Stimulated activated CD4-positive, alpha-beta T cell treated with anti-CD3 and anti-CD28 coated beads, TNF-alpha, amount 100 ng/mL, for 48 hours (primary cell): ENCODE measurements around the gene CXCL14.

Experiments
- DNase-seq, 3 donors: peaks; one replicate each; pipeline ENCODE4 v3.0.0-alpha.2; 2020; ENCODE audit warnings: low read depth in 3 of 3

Gene CXCL14

GRCh38 chr5:135596788-135597187 lies 18.0 kb upstream of the CXCL14 start:
- DNase-seq, result no peak

- DNase-seq, result no peak
Measured at GRCh38 chr5:135596157-135596763, 17.5 kb upstream of the CXCL14 start.

GRCh38 chr5:135594416-135594960 lies 15.7 kb upstream of the CXCL14 start:
- no peak for DNase-seq

GRCh38 chr5:135593886-135594285 lies 15.1 kb upstream of the CXCL14 start:
- no peak for DNase-seq

GRCh38 chr5:135593141-135593540 lies 14.3 kb upstream of the CXCL14 start:
- DNase-seq, result no peak

GRCh38 chr5:135592312-135593045 lies 13.7 kb upstream of the CXCL14 start:
- DNase-seq, result no peak

- DNase-seq, result no peak
Measured at GRCh38 chr5:135591277-135591676, 12.5 kb upstream of the CXCL14 start.

GRCh38 chr5:135589152-135589551 lies 10.4 kb upstream of the CXCL14 start:
- DNase-seq, result no peak

- no peak for DNase-seq
Measured at GRCh38 chr5:135587721-135588663, 9.2 kb upstream of the CXCL14 start.

GRCh38 chr5:135584918-135585317 lies 6.1 kb upstream of the CXCL14 start:
- DNase-seq, result no peak

GRCh38 chr5:135584276-135584675 lies 5.5 kb upstream of the CXCL14 start:
- no peak for DNase-seq

- DNase-seq, result no peak
Measured at GRCh38 chr5:135582099-135582781, 3.4 kb upstream of the CXCL14 start.

- DNase-seq, result no peak
Measured at GRCh38 chr5:135578305-135578684, 496 bp downstream of the CXCL14 start.

GRCh38 chr5:135577421-135577820 lies 1.4 kb downstream of the CXCL14 start:
- no peak for DNase-seq

- DNase-seq, result no peak
Measured at GRCh38 chr5:135576075-135576599, 2.7 kb downstream of the CXCL14 start.

- DNase-seq, result no peak
Measured at GRCh38 chr5:135574493-135574892, 4.3 kb downstream of the CXCL14 start.

- no peak for DNase-seq
Measured at GRCh38 chr5:135571902-135572301, 6.9 kb downstream of the CXCL14 start.

GRCh38 chr5:135571066-135571609 lies 7.7 kb downstream of the CXCL14 start:
- DNase-seq, result no peak

- no peak for DNase-seq
Measured at GRCh38 chr5:135570453-135570764, 8.4 kb downstream of the CXCL14 start.

- DNase-seq, result no peak
Measured at GRCh38 chr5:135569755-135570452, 8.9 kb downstream of the CXCL14 start.

GRCh38 chr5:135568923-135569360 lies 9.8 kb downstream of the CXCL14 start:
- DNase-seq, result no peak
